Measurements from ENCODE around the gene SNPH.
"Not testable (repeated sequence)": the region's sequence is repeated elsewhere in the genome, so short reads cannot be mapped to it uniquely, and the experiment has no call there.

The SNPH gene

DNA sequence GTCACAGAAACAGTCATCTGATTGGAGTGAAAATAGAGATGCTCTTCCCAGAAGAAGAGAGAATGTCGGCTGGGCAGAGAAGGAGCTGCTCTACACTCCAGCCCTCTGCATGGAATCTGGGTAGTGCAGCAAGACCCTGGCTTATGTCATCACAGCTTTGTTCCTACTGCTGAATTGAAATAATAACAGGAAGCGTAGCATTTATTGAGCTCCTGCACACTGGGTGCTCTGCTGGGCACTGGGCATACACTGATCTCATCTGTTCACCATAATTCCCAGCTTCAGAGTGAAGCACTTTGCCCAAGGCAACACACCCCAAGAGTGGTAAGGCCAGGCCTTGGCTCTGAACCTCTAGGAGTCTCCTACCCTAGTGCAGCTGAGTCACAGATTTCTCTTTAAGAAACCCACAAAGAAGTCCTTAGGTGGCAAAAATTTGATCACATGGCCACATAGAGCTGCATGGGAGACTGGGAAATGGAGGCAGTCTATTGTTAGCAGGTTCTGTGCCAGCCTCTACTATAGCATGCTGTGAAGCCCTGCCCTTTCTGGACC is 66.7 kb downstream of the SNPH start:
- DNase-seq (ENCODE audit: low read depth), result no peak
- H3K4me3 ChIP-seq (ENCODE audit: low read depth, low read length), result no peak overlapping the region

DNA sequence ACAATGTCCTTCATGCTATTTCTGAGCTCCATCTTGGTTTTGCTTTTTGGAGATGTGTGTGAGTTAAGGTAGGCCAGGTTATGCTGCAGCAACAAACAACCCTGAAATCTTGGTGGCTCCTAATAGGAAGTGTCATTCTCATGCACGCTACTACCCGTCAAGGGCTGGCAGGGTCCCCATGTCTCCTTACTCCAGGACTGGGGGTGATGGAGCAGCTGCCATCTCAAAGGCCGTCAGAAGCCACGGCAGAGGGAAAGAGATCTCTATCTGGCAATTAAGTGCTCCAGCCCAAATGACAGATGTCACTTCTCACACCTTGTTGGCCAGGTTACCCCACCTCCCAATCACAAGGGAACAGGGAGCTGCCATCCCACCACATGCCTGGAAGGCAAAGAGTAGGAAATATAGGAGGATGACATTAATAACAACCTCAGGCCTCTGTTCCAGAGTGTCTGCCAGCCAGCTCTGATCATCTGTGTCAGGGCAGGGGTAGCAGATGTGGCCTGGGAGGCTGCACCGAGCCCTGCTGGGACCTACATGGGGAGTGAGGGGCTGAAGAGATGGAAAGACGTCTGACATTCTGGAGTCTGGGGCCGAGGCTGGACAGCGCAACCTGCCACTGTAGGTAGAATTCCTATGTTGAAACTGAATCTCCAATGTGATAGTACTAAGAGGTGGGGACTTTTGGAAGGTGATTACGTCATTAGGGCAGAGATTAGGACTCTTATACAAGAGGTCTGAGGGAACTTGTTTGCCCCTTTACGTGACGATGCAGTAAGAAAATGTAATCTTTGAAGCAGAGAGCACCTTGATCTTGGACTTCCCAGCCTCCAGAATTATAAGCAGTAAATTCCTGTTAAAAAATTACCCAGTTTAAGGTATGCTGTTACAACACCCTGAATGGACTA is 67.6 kb downstream of the SNPH start:
- no peak overlapping the region for H3K4me3 ChIP-seq (ENCODE audit: low read depth, low read length)
- DNase-seq (ENCODE audit: low read depth), result no peak

DNA sequence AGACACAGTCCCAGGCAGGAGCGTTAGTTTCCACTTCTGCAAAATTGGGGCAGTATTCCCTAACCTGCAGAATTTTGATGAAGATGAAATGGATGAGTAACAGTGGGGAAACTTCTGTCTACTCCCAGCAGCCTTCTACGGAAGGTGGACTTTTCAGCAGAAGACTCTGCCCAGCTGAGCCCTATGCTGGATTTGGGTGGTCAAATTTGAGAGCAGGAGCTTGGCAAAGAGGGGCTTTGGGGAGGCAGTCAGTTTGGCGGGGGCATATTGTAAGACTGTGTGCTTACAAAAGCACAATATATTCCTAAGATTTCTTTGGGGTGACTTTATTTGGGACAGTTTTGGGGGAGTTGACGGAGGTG is 68.3 kb downstream of the SNPH start:
- H3K4me3 ChIP-seq (ENCODE audit: low read depth, low read length), result no peak overlapping the region
- DNase-seq (ENCODE audit: low read depth), result no peak

DNA sequence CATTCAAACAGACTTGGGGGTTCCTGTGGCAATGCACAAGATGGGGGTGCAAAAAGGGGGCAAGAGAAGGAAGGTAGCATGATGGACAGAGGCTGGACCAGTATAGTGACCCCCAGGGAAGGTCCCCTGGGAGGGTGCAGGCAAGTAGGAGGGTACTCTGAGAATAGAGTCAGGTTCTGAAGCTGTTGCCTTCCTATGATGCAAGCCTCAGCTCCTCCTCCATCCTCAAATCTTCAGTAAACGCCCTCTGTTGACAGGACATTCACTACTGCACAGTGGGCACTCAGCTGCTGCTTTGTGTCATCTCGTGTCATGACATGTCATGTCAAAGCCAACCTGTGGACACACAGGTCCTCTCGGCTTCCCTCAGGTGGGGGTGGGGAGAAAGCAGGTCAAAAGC is 68.7 kb downstream of the SNPH start:
- DNase-seq (ENCODE audit: low read depth), result no peak
- no peak overlapping the region for H3K4me3 ChIP-seq (ENCODE audit: low read depth, low read length)

DNA sequence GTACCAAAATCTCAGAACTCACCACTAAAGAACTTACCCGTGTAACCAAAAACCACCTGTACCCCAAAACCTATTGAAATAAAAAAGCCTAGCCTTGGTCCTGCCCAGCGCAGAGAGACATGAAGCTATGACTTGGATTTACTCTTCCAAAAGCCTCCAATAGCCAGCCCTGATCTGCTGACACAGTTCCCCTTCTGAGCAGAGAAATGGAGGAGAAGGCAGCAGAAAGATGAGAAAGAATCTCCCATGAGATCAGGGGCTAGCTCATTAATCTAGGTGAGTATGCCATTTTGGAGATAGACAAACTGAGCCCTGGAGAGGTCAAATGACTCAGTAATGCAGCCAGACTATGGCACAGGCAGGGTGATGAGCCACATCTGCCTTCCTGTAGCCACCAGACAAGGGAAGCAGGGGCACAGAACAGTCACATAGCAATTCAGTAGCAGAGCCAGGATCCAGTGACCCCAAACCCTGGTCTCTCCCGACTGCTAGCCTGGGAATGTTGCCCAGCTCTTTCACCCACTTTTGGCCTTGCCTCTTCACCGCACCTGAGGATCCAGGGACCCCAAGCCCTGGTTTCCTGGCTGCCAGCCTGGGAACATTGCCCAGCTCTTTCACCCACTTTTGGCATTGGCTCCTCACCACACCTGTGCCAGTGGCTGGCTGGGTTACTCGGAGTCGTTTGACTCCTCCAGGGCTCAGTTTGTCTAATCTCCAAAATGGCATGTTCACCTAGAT is 70.0 kb downstream of the SNPH start:
- no peak for DNase-seq (ENCODE audit: low read depth)
- no peak overlapping the region for H3K4me3 ChIP-seq (ENCODE audit: low read depth, low read length)

DNA sequence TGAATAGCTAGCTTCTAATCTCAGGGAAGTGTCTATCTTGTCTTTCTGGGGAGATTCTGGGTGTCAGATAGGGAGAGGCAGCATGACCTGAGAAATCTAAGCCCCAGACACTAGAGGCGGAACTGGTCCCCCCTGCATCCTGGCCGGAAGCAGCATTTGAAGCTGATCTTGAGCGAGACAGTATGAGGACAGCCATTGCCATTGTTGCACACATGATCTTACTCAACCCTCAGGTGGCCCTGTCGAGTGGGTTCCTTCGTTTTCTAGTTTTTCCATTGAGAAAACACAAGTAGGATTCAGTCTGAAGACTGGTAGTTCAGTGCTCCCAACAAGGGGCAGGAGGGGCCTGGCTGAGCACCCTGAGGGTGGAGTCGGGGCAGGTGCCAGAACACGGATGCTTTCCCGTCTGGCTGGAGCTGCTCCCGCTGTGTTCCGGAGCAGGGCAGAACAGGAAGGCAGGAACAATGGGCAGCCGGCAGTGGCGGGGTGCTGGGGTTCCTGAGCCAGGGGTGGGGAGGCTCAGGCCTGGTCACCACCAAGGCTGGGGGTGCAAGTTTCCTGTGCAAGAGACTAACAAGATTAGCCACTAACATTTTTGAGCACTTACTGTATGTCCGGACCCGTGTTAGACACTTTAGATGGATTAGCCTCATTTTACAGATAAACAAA is 70.7 kb downstream of the SNPH start:
- no peak overlapping the region for H3K4me3 ChIP-seq (ENCODE audit: low read depth, low read length)
- no peak for DNase-seq (ENCODE audit: low read depth)

DNA sequence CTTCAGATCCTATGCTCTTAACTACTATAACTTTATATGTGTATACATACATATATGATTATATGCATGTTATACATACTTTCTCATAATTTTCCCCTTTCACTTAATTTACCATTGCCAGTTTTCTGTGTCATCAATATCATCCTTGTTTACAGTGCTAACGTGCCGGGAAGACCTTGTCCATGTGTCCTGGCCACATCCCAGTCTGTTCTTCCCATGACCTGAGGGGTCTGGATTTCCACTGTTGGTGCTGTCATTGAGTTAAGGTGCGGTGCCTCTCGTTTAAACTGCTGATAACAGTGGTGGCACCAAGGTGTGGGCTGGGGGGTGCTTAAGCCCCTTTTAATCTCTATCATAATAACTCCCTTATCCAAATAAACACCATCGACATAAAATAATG is 71.3 kb downstream of the SNPH start:
- no peak for DNase-seq (ENCODE audit: low read depth)
- no peak overlapping the region for H3K4me3 ChIP-seq (ENCODE audit: low read depth, low read length)

DNA sequence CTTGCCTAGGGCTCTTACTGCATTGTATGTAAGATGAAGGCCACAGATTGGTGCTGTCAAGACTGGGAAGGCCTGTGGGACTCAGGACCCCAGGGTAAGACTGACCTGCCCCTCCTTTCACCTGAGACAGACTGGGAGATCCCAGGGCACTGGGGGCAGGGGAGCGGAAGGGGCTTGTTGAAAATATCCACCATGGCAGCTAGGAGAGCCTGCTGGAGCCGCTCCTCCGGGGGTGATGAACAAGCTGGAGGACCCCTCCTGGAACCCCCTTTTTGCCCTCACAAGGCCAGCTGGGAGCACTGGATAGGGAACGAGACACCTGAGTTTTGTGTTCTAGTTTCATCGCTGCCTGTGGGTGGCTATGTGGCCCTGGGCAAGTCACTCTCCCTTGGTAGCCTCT is 72.0 kb downstream of the SNPH start:
- DNase-seq (ENCODE audit: low read depth), result no peak
- no peak overlapping the region for H3K4me3 ChIP-seq (ENCODE audit: low read depth, low read length)

DNA sequence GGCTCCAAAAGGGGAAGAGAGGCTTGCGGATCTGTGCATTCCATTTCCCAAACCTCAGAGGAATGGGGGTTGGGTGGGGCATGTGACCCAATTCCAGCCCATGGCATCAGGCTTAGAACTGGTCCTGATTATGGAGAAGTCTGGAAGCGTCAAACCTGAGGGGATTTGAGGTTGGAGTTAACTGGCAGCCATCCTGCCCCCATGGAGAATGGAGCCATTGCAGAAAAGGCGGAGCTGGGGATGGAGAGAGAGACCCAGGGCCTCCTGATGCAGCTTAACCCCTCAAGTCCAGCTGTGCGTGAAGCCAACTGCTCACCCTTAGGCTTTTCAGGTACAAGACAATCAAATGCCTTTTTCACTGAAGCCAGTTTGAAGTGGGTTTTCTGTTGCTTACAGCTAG is 72.7 kb downstream of the SNPH start:
- H3K4me3 ChIP-seq (ENCODE audit: low read depth, low read length), result no peak overlapping the region
- DNase-seq (ENCODE audit: low read depth), result no peak

DNA sequence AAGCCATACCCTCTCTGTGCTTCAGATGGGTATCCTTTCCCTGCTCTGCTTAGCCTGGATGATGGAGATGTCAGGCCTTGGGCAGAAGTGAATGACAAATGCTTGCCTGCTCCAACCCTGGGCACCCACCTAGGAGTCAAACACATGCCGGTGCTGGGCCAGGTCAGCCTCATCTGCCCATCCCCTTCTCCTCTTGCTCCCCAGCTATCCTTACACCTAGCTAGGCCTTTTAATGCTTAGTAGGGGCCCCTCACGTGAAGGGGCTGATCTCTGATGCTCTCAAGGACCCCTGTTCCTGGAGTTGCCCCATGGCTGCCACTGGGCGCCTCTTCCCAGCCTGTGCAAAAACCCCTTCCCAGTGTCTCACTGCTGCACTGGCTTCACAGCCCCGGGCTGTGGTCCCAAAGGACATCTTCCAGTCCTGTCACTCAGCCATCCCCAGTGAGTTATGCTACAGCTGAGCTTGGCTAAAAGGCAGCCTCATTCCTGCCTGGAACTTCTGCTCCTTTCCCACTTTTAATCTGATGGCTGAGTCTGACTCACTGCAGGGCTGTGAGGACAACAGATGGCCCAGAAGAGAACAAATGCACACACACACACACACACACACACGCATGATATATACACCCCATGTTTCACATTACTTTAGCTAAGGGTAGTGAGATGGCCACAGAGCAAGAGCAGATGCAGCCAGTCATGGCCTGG is 75.6 kb downstream of the SNPH start:
- peak; percentile 69 for DNase-seq (ENCODE audit: low read depth)

DNA sequence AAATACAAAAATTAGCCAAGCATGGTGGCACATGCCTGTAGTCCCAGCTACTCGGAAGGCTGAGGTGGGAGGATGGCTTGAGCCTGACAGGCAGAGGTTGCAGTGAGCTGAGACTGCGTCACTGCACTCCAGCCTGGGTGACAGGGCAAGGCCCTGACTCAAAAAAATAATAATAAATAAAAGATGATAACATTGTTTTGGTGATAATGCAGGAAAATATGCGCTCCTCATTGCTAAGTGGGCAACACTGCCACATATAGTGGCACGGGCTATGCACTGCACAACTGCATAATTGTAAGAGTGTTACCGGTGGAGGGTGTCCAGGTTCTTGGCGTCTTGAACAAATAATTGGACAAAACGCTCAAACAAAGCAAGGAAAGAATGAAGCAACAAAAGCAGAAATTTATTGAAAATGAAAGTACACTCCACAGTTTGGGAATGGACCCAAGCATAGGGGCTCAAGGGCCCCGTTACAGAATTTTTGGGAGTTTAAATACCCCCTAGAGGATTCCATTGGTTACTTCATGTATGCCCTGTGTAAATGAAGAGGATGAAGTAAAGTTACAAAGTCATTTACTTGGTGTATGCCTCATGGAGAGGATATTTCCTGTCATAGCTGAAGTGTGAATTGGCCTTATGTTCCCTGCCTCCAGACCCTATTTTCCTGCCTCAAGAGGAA is 77.5 kb downstream of the SNPH start:
- not testable (repeated sequence) for H3K4me3 ChIP-seq (ENCODE audit: low read depth, low read length); DNase-seq (ENCODE audit: low read depth)

More for the DNA sequence above, 75.6 kb downstream of the SNPH start:
- no peak overlapping the region for H3K4me3 ChIP-seq (ENCODE audit: low read depth, low read length)

DNA sequence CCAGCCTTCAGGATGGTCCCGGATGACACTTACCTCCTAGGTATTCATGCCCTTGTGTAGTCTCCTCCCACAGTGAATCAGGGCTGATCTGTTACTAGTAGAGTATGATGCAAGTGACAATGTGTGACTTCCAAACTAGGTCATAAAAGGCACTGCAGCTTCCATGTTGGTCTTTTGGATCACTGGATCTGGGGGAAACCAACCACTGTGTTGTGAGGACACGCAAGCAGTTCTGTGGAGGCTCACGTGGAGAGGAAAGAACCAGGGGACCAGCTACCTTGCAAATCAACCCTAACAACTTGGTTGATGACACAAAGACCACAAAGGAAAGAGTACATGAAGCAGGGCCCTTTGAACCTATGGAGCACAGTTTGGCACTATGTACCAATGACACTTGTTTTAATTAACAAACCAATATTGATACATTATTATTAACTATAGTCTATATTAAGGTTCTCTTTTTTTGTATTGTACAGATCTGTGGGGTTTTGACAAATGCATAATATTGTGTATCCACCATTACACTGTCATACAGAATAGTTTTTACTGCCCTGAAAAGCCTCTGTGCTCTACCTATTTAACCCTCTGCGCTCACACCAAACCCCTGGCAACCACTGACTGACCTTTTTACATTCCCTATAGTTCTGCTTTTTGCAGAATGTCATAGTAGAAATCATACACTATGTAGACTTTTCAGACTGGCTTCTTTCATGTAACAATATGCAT is 79.1 kb downstream of the SNPH start:
- no peak overlapping the region for H3K4me3 ChIP-seq (ENCODE audit: low read depth, low read length)
- no peak for DNase-seq (ENCODE audit: low read depth)

DNA sequence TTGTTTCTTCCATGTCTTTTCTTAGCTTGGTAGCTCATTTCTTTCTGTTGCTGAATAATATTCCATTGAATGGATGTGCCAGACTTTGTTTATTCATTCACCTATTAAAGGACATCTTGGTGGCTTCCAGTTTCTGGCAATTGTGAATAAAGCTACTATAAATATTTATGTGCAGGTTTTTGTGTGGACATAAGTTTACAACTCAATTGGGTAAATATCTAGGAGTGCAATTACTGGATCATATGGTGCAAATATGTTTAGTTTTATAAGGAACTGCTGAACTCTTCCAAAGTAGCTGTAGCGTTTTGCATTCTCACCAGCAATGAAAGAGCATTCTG is 79.6 kb downstream of the SNPH start:
- no peak for DNase-seq (ENCODE audit: low read depth)
- no peak overlapping the region for H3K4me3 ChIP-seq (ENCODE audit: low read depth, low read length)

DNA sequence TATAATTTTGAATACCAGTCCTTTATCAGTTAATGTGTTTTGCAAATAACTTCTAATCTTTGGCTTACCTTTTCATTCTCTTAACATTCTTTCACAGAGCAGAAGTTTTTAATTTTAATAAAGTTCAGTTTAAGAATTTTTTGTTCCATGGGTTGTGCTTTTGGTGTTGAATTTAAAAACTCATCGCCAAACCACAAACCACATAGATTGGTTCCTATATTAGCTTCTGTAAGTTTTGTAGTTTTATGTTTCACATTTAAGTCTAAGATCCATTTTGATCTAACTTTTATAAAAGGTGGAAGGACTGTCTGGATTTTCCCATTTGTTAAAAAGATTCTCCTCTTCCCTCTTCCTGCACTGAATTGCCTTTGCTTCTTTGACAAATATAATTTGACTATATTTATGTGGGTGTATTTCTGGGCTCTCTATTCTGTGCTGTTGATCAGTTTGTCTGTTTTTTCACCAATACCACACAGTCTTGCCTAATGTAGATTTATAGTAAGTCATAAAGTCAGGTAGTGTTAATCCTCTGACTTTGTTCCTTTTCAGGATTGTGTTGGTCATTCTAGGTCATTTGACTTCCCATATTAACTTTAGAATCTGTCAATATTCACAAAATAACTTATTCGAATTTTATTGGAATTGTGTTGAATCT is 80.3 kb downstream of the SNPH start:
- no peak for DNase-seq (ENCODE audit: low read depth)
- no peak overlapping the region for H3K4me3 ChIP-seq (ENCODE audit: low read depth, low read length)

DNA sequence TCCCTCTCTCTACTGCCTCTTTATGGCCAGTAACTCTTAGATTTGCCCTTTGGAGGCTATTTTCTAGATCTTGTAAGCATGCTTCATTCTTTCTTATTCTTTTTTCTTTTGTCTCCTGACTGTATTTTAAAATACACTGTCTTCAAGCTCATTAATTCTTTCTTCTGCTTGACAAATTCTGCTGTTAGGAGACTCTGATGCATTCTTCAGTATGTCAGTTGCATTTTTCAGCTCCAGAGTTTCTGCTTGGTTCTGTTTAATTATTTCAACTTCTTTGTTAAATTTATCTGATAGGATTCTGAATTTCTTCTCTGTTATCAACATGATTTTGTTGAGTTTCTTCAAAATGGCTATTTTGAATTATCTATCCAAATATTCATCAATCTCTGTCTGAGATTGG is 87.9 kb downstream of the SNPH start:
- H3K4me3 ChIP-seq (ENCODE audit: low read depth, low read length), result no peak overlapping the region
- DNase-seq (ENCODE audit: low read depth), result no peak

DNA sequence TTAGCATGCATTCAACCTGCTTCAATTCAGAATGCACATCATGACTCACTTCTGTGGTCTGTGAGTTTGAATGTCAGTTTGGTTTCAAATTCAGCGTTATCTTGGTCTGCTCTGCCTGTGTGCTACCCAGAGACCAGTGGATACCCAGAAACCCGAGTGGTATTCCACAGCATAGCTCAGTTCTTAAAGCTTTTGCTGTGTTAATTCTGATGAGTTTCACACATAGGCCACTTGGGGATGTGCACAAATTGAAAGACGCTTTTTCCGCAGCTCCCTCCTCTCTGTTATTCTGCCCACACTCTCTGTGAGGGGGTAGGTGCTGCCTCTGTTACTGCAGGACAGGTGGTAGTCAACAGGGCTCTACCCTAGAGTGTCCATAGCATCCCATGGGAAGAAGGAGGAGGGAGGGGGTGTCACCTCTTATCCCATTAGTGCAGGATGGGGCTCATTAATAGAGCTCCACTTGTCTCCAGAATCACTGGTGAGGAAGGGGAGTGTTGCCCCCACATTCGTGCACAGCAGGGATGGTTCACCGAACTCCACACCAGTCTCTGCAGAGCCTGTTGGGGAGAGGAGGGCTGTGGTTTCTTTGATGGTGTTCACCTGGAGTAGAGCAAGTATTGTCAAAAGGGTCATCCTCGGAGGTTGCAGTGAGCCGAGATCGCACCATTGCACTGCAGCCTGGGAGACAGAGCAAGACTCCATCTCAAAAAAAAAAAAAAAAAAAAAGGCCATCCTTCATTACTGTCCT is 92.0 kb downstream of the SNPH start:
- no peak overlapping the region for H3K4me3 ChIP-seq (ENCODE audit: low read depth, low read length)
- no peak for DNase-seq (ENCODE audit: low read depth)
